GM19099 (cell line): ENCODE data around the gene LIG3.

Experiments used
- POLR2A ChIP-seq: IDR thresholded peaks from 3 replicates; pipeline ENCODE4 v1.6.1; 2011; ENCODE audit warnings: low read depth; ENCODE audit not compliant: insufficient read length; ENCODE audit errors: extremely low read depth

Gene LIG3

GRCh38 chr17:35022536-35023063, 42.3 kb downstream of the LIG3 start:
- no peak for TF ChIP-seq POLR2A

- TF ChIP-seq POLR2A = no peak
Observed at GRCh38 chr17:35023538-35023937, 43.2 kb downstream of the LIG3 start.

GRCh38 chr17:35025541-35025940, 45.2 kb downstream of the LIG3 start:
- TF ChIP-seq POLR2A = no peak

- TF ChIP-seq POLR2A = no peak
Observed at GRCh38 chr17:35028531-35029262, 48.4 kb downstream of the LIG3 start.

GRCh38 chr17:35030780-35031179, 50.5 kb downstream of the LIG3 start:
- no peak for TF ChIP-seq POLR2A

- no peak for TF ChIP-seq POLR2A
Observed at GRCh38 chr17:35038453-35038852, 58.1 kb downstream of the LIG3 start.

- TF ChIP-seq POLR2A = no peak
Observed at GRCh38 chr17:35041390-35041789, 61.1 kb downstream of the LIG3 start.

- no peak for TF ChIP-seq POLR2A
Observed at GRCh38 chr17:35044181-35044580, 63.9 kb downstream of the LIG3 start.

- no peak for TF ChIP-seq POLR2A
Observed at GRCh38 chr17:35046245-35046644, 65.9 kb downstream of the LIG3 start.

- peak; percentile 53 for TF ChIP-seq POLR2A
Observed at GRCh38 chr17:35046740-35047283, 66.5 kb downstream of the LIG3 start.

GRCh38 chr17:35048685-35049379, 68.5 kb downstream of the LIG3 start:
- TF ChIP-seq POLR2A = no peak

- no peak for TF ChIP-seq POLR2A
Observed at GRCh38 chr17:35050170-35050569, 69.9 kb downstream of the LIG3 start.

GRCh38 chr17:35051183-35051578, 70.9 kb downstream of the LIG3 start:
- TF ChIP-seq POLR2A = no peak

- TF ChIP-seq POLR2A = no peak
Observed at GRCh38 chr17:35051579-35052240, 71.4 kb downstream of the LIG3 start.

GRCh38 chr17:35052241-35052610, 71.9 kb downstream of the LIG3 start:
- no peak for TF ChIP-seq POLR2A
